SKM-1 treated with dmso at 0.1 percent for 144 hours (cell line): ENCODE results near the gene SCG3.

Experiments
- DNase-seq: peaks from one replicate; lab custom pipeline; 2025; ENCODE audit not compliant: unreplicated experiment; lab: John Stamatoyannopoulos, UW

SCG3 gene

GRCh38 chr15:51755790-51756189 lies 74.5 kb downstream of the SCG3 start:
- DNase-seq, result peak; percentile 24

GRCh38 chr15:51756482-51756881 lies 75.2 kb downstream of the SCG3 start:
- peak; percentile 92 for DNase-seq

- DNase-seq, result no peak
These were observed 76.1 kb downstream of the SCG3 start for GRCh38 chr15:51757450-51757849.

GRCh38 chr15:51758645-51759044 lies 77.3 kb downstream of the SCG3 start:
- no peak for DNase-seq

GRCh38 chr15:51759557-51760070 lies 78.3 kb downstream of the SCG3 start:
- DNase-seq, result peak; percentile 56

GRCh38 chr15:51760805-51761204 lies 79.5 kb downstream of the SCG3 start:
- DNase-seq, result no peak

GRCh38 chr15:51765751-51766150 lies 84.4 kb downstream of the SCG3 start:
- no peak for DNase-seq

GRCh38 chr15:51766341-51766740 lies 85.0 kb downstream of the SCG3 start:
- DNase-seq, result no peak

- DNase-seq, result peak; percentile 81
These were observed 86.7 kb downstream of the SCG3 start for GRCh38 chr15:51768018-51768417.
